HepG2 (cell line): ENCODE results near the gene ALX4. TPM values are rescaled to one million over a fixed set of nuclear protein-coding genes. Genes with fewer than 3 reads are reported as not detected.
A peak's percentile ranks its signal among the peaks of the same experiment; 100 is the strongest.

Source experiments
- ATAC-seq: fragments of 200-7000 bp; cut with Tn5 transposase; 3 replicates; pipeline ENCODE4 v1.9.1; 2020; ENCODE audit warnings: mild to moderate bottlenecking, moderate library complexity
- BruUV-seq: library from RNA; stranded (reverse); fragments of 400-500 nt; replicated peaks from 2 replicates; lab custom pipeline; 2021; lab: Mats Ljungman, UMichigan
- CTCF ChIA-PET: fragments of 300-600 bp; formaldehyde crosslinking; extraction: SDS; loops from one replicate; lab custom pipeline; 2021; ENCODE audit warnings: low total read pairs, inconsistent platforms, low intra/inter-chr PET ratio; lab: Yijun Ruan, JAX
- POLR2A ChIA-PET: fragments of 350-600 bp; sonication (Branson Sonifier 250); formaldehyde crosslinking; loops from one replicate; lab custom pipeline; 2020; ENCODE audit warnings: antibody characterized with exemption, inconsistent platforms; lab: Yijun Ruan, JAX
- DNase-seq: peaks from one replicate; pipeline ENCODE4 v3.0.0-alpha.2; 2015; ENCODE audit warnings: low spot score
- FAIRE-seq: peaks from 3 replicates; lab custom pipeline; 2011; peaks lifted over from hg19 to GRCh38; lab: Jason Lieb, UNC
- H2AFZ ChIP-seq: one replicate; pipeline ENCODE4 v1.6.1; 2011; ENCODE audit warnings: low read length, inconsistent platforms
- H3K27ac ChIP-seq: fragments of 300-600 bp; 3 replicates; pipeline ENCODE4 v1.8.0; 2011; ENCODE audit warnings: mixed run types, mild to moderate bottlenecking, mixed read lengths, low read length, inconsistent platforms; ENCODE audit not compliant: insufficient read depth; ENCODE audit errors: extremely low read length
- H3K27me3 ChIP-seq, 2 experiments: fragments of 200-600 bp in 1 of 2; 2 replicates in 1 of 2; 3 replicates in 1 of 2; pipeline versions ENCODE4 v1.6.0 to v1.8.0; 2011; ENCODE audit warnings: low read length in 2 of 2, mild to moderate bottlenecking in 2 of 2, moderate library complexity in 2 of 2, inconsistent platforms in 1 of 2; ENCODE audit not compliant: insufficient read depth in 2 of 2, control insufficient read depth in 1 of 2
- H3K36me3 ChIP-seq, 2 experiments: fragments of 200-600 bp in 1 of 2; replicated peaks in 1 of 2; 2 replicates in 1 of 2; 3 replicates in 1 of 2; pipeline versions ENCODE4 v1.5.1 to v1.8.0; 2011; ENCODE audit warnings: low read length in 2 of 2, inconsistent platforms in 1 of 2; ENCODE audit not compliant: insufficient read depth in 2 of 2, control insufficient read depth in 1 of 2
- H3K4me1 ChIP-seq: 2 replicates; pipeline ENCODE4 v1.5.1; 2012; ENCODE audit warnings: low read length, inconsistent platforms; ENCODE audit not compliant: insufficient read depth
- H3K4me2 ChIP-seq: 2 replicates; pipeline ENCODE4 v1.6.0; 2011; ENCODE audit warnings: low read depth, low read length, inconsistent platforms
- H3K4me3 ChIP-seq, 3 experiments: fragments of 200-600 bp in 1 of 3; sonication (generic), shearing (Covaris generic) in 1 of 3; replicated peaks in 1 of 3; 2 replicates each; pipeline ENCODE4 v1.5.1; 2011 to 2016; ENCODE audit warnings: low read length in 3 of 3, inconsistent platforms in 2 of 3, low read depth in 2 of 3, mild to moderate bottlenecking in 2 of 3, control low read depth in 1 of 3, mixed read lengths in 1 of 3; ENCODE audit not compliant: insufficient read depth in 1 of 3
- H3K79me2 ChIP-seq: one replicate; pipeline ENCODE4 v1.6.1; 2011; ENCODE audit warnings: low read length, inconsistent platforms; ENCODE audit not compliant: insufficient read depth
- H3K9ac ChIP-seq: 2 replicates; pipeline ENCODE4 v1.6.0; 2011; ENCODE audit warnings: mild to moderate bottlenecking, low read depth, low read length, inconsistent platforms; ENCODE audit not compliant: insufficient read depth
- H3K9me3 ChIP-seq: 2 replicates; pipeline ENCODE4 v1.5.1; 2012; ENCODE audit warnings: mild to moderate bottlenecking, low read length
- H4K20me1 ChIP-seq: 2 replicates; pipeline ENCODE4 v1.6.0; 2011; ENCODE audit warnings: inconsistent platforms, mild to moderate bottlenecking, low read length, moderate library complexity; ENCODE audit not compliant: insufficient read depth
- ATF3 ChIP-seq: sonication (generic); formaldehyde crosslinking; IDR thresholded peaks from 2 replicates; pipeline ENCODE4 v1.4.0; 2020; ENCODE audit warnings: missing genetic modification reagents
- CCAR2 ChIP-seq: fragments of 200-400 bp; formaldehyde crosslinking; optimal IDR thresholded peaks from 2 replicates; pipeline ENCODE3; 2018; ENCODE audit warnings: low read depth, mild to moderate bottlenecking, low read length, moderate library complexity
- CEBPG ChIP-seq: IDR thresholded peaks from 2 replicates; pipeline ENCODE4 v1.6.1; 2016
- FOSL1 ChIP-seq: sonication (generic); formaldehyde crosslinking; IDR thresholded peaks from 2 replicates; pipeline ENCODE4 v1.9.0; 2021; ENCODE audit warnings: missing genetic modification reagents, borderline replicate concordance
- GATA4 ChIP-seq: sonication (generic); IDR thresholded peaks from 2 replicates; pipeline ENCODE4 v1.6.1; 2016; ENCODE audit warnings: antibody characterized with exemption, low read depth, borderline replicate concordance
- HNF4A ChIP-seq: sonication (generic); formaldehyde crosslinking; IDR thresholded peaks from 2 replicates; pipeline ENCODE4 v1.4.0; 2020; ENCODE audit warnings: missing genetic modification reagents
- IRX3 ChIP-seq: sonication (generic); formaldehyde crosslinking; IDR thresholded peaks from 2 replicates; pipeline ENCODE4 v1.8.1; 2023; ENCODE audit warnings: mild to moderate bottlenecking, low read depth, missing genetic modification reagents, borderline replicate concordance
- JDP2 ChIP-seq: sonication (generic); formaldehyde crosslinking; IDR thresholded peaks from 2 replicates; pipeline ENCODE4 v1.8.1; 2022; ENCODE audit warnings: missing genetic modification reagents, borderline replicate concordance
- JUN ChIP-seq: sonication (generic); formaldehyde crosslinking; IDR thresholded peaks from 2 replicates; pipeline ENCODE4 v1.4.0; 2020; ENCODE audit warnings: mild to moderate bottlenecking, missing genetic modification reagents
- MTA1 ChIP-seq: sonication (generic); formaldehyde crosslinking; IDR thresholded peaks from 2 replicates; pipeline ENCODE4 v1.4.0; 2020; ENCODE audit warnings: missing genetic modification reagents, mild to moderate bottlenecking, borderline replicate concordance
- MTF1 ChIP-seq: sonication (generic); formaldehyde crosslinking; IDR thresholded peaks from 2 replicates; pipeline ENCODE4 v1.5.0; 2020; ENCODE audit warnings: missing genetic modification reagents
- NONO ChIP-seq, 2 experiments: fragments of 450-650 bp in 1 of 2; sonication (generic) in 1 of 2; formaldehyde crosslinking in 1 of 2; IDR thresholded peaks in 1 of 2; conservative IDR thresholded peaks in 1 of 2; 2 replicates each; pipeline versions ENCODE4 v1.6.1 to v1.8.0; 2017 to 2022; ENCODE audit warnings: mild to moderate bottlenecking in 1 of 2, missing genetic modification reagents in 1 of 2, moderate library complexity in 1 of 2
- SP1 ChIP-seq, 2 experiments: fragments of 450-650 bp in 1 of 2; sonication (generic) in 1 of 2; formaldehyde crosslinking in 1 of 2; IDR thresholded peaks; 2 replicates each; pipeline versions ENCODE4 v1.4.0 to v1.6.1; 2016 to 2020; ENCODE audit warnings: missing genetic modification reagents in 1 of 2
- STAG1 ChIP-seq: sonication (generic); formaldehyde crosslinking; IDR thresholded peaks from 2 replicates; pipeline ENCODE4 v1.4.0; 2020; ENCODE audit warnings: missing genetic modification reagents
- TOE1 ChIP-seq: sonication (generic); formaldehyde crosslinking; IDR thresholded peaks from 2 replicates; pipeline ENCODE4 v1.4.0; 2020; ENCODE audit warnings: mild to moderate bottlenecking, missing genetic modification reagents
- ZBTB26 ChIP-seq: IDR thresholded peaks from 2 replicates; pipeline ENCODE4 v1.6.1; 2016; ENCODE audit warnings: missing compliant biosample characterization, missing genetic modification reagents, borderline replicate concordance
- ZEB1 ChIP-seq: IDR thresholded peaks from 2 replicates; pipeline ENCODE4 v1.6.1; 2012; ENCODE audit warnings: mild to moderate bottlenecking, low read depth, inconsistent platforms; ENCODE audit not compliant: insufficient replicate concordance
- ZNF205 ChIP-seq: IDR thresholded peaks from 2 replicates; pipeline ENCODE4 v1.6.1; 2018; ENCODE audit warnings: missing biosample characterization, missing genetic modification reagents
- ZNF234 ChIP-seq: sonication (generic); formaldehyde crosslinking; conservative IDR thresholded peaks from 2 replicates; pipeline ENCODE4 v1.5.1; 2020; ENCODE audit warnings: mild to moderate bottlenecking, missing genetic modification reagents
- ZNF264 ChIP-seq: sonication (generic); formaldehyde crosslinking; IDR thresholded peaks from 2 replicates; pipeline ENCODE4 v1.4.0; 2020; ENCODE audit warnings: missing genetic modification reagents
- ZNF564 ChIP-seq: sonication (generic); formaldehyde crosslinking; IDR thresholded peaks from 2 replicates; pipeline ENCODE4 v1.8.1; 2023; ENCODE audit warnings: mild to moderate bottlenecking, missing genetic modification reagents
- ZNF749 ChIP-seq: sonication (generic); formaldehyde crosslinking; IDR thresholded peaks from 2 replicates; pipeline ENCODE4 v1.8.0; 2022; ENCODE audit warnings: mild to moderate bottlenecking, missing genetic modification reagents, moderate library complexity, borderline replicate concordance
- WGBS: methylation state at CpG from one replicate; pipeline ENCODE4 v1.1.6; 2017; ENCODE audit warnings: low lambda C conversion rate; 5-methylcytosine and 5-hydroxymethylcytosine counted together
- in situ Hi-C: cut with HindIII; loops from 2 replicates; pipeline ENCODE4 v1.10.0; 2017; ENCODE audit warnings: low pct_unique_long_range_greater_than_20kb; ENCODE audit not compliant: extremely low pct_ligation_motif_present
- intact Hi-C: fragments of 100-400 bp; cut with micrococcal nuclease; formaldehyde crosslinking; loops from one replicate; pipeline ENCODE4 v1.10.0; 2022; ENCODE audit not compliant: unreplicated experiment
- polyA plus RNA-seq, 8 experiments: library from polyadenylated mRNA; depleted of rRNA in 3 of 8; stranded (reverse) in 7 of 8; unstranded in 1 of 8; fragments of >200 nt; fragmentation: Illumina TruSeq in 4 of 8; extraction: Trizol in 4 of 8; gene quantifications; 2 replicates each; pipeline versions ENCODE4 v1.2.1 to v1.2.3, GENCODE V29; 2011 to 2016; ENCODE audit warnings: low read depth in 4 of 8, missing spikeins in 1 of 8, mixed read lengths in 1 of 8; ENCODE audit not compliant: insufficient read depth in 1 of 8
- total RNA-seq, 5 experiments: library from RNA; depleted of rRNA; stranded (reverse); fragments of >200 nt; fragmentation: Illumina TruSeq; extraction: Trizol; gene quantifications; 2 replicates each; pipeline ENCODE4 v1.2.3, GENCODE V29; 2016; ENCODE audit warnings: low read depth in 1 of 5

The ALX4 gene
- total and polyA plus RNA-seq, 2 of the 13 experiments (the other 11 are each of a cell fraction or from before 2014, with no cell fraction given), result not detected

GRCh38 chr11:44334356-44335004, 24.5 kb upstream of the ALX4 start (continued):
- no peak for TF ChIP-seq IRX3 (CRISPR knock-in tag)
- TF ChIP-seq ZBTB26 (CRISPR knock-in tag), result no peak
- no peak for TF ChIP-seq CCAR2
- TF ChIP-seq ZNF205 (CRISPR knock-in tag), result no peak
- TF ChIP-seq MTF1 (CRISPR knock-in tag), result no peak
- no peak for TF ChIP-seq MTA1

DNA sequence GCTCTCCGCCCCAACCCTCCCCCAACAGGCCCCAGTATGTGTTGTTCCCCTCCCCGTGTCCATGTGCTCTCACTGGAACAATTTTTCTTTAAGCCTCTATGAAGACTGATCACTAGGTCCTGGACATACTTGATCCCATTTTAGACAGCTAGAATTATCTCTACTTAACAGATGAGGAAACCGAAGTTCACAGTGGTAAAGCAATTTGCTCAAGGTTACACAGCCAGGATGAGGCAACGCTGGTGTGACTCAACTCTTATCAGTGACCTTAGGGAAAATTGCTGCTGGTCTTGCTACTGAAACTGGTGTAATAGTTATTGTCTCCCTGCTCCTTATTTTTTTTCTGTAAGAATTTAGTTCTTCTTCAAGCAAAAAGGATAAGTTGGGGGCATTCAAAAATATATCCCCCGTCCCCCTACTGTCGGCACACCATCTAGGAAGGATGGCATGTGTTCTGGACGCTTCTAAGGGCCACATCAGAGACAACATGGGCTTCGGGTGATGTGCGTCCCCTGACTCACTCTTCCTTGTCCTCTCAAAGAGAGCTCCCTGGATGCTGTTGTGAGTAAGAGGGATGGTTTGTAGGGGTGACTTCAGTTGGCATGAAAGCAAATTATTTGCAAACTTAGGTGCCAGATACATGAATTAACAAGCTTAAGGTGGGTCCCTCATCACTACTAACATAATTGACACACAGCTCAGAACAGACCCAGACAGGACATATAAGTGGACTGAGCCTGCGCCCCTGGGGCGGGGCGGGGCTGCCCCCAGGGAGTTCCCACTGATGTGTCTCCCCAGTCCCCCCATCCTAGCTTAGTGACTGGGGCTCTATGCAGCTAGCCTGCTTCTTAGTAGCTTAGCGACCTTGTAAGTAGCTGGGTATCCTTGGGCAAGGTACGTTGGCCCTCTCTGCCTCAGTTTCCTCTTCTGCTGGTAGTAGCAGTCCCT, 23.6 kb upstream of the ALX4 start:
- ATAC-seq, result peak; percentile 72
- Histone ChIP-seq H3K36me3 (no peaks in the 10 kb centered on the region), H4K20me1 (no peaks in the 10 kb centered on the region), H3K27ac (no peak overlapping the region), H3K4me2 (no peak overlapping the region), H3K27me3 (peaks cover 5 to 48% of the 10 kb centered on the region in 2 experiments; a peak in 4 of 5 replicates), H3K9ac (no peak overlapping the region), H3K4me3 (no peak overlapping the region), H2AFZ (no peak overlapping the region), H3K4me1 (no peaks in the 10 kb centered on the region; the same call in 1 of the 2 replicates), H3K79me2 (no peaks in the 10 kb centered on the region), H3K9me3 (no peaks in the 10 kb centered on the region)
- BruUV-seq, result no TSS peak
- intact Hi-C loops, result no loop called here
- in situ Hi-C loops, result no loop called here
- FAIRE-seq, result no peak
- POLR2A ChIA-PET, result no interaction called here
- 27% methylated on average over 14 of the region's 14 CpGs for WGBS
- DNase-seq, result peak; percentile 37
- CTCF ChIA-PET, result no interaction called here
- peak; percentile 49; the same call in 1 of the 2 replicates for TF ChIP-seq ATF3 (CRISPR knock-in tag)
- no peak for TF ChIP-seq ZEB1
- TF ChIP-seq GATA4, result no peak
- TF ChIP-seq SP1 (IDR thresholded peaks at IDR 0.05), result no peak
- TF ChIP-seq SP1 (CRISPR knock-in tag; IDR thresholded peaks at IDR 0.05), result no peak
- TF ChIP-seq ZNF749 (CRISPR knock-in tag), result no peak
- TF ChIP-seq ZNF264, result no peak
- no peak for TF ChIP-seq STAG1 (CRISPR knock-in tag)
- TF ChIP-seq JUN (CRISPR knock-in tag), result no peak
- no peak for TF ChIP-seq NONO (IDR thresholded peaks at IDR 0.05)
- no peak for TF ChIP-seq NONO (CRISPR knock-in tag; conservative IDR thresholded peaks at IDR 0.05)
- no peak for TF ChIP-seq JDP2
- TF ChIP-seq ZNF564, result no peak
- no peak for TF ChIP-seq TOE1 (CRISPR knock-in tag)
- no peak for TF ChIP-seq ZNF234 (CRISPR knock-in tag)
- TF ChIP-seq HNF4A (CRISPR knock-in tag), result peak; percentile 43; the same call in 1 of the 2 replicates
- TF ChIP-seq FOSL1, result peak; percentile 45; the same call in 1 of the 2 replicates
- peak; percentile 66 for TF ChIP-seq CEBPG (CRISPR knock-in tag)
